Transverse colon (tissue), 3 donors: ENCODE measurements around the gene PSMB7.

Source experiments
- CTCF ChIP-seq, 5 experiments: fragments of 200-600 bp in 3 of 5; fragments of 450-650 bp in 2 of 5; sonication (generic) in 3 of 5; IDR thresholded peaks; 1 replicate in 2 of 5; 2 replicates in 3 of 5; pipeline ENCODE4 v1.5.1; 2016 to 2017; ENCODE audit warnings: antibody characterized with exemption in 5 of 5, inconsistent platforms in 3 of 5, mild to moderate bottlenecking in 2 of 5, moderate library complexity in 1 of 5
- POLR2A ChIP-seq: fragments of 450-650 bp; IDR thresholded peaks from one replicate; pipeline ENCODE4 v1.6.1; 2016; ENCODE audit warnings: antibody characterized with exemption, mild to moderate bottlenecking, moderate library complexity

- no peak for TF ChIP-seq POLR2A
- no peak for TF ChIP-seq CTCF (IDR thresholded peaks at IDR 0.05)
These were observed 91.3 kb downstream of the PSMB7 start for GRCh38 chr9:124323904-124324303.
